GM18520 (cell line): Measurements from ENCODE around the gene PIP5KL1.
"Not testable (repeated sequence)": the region's sequence is repeated elsewhere in the genome, so short reads cannot be mapped to it uniquely, and the experiment has no call there.

Experiments used
- ATAC-seq: cut with Tn5 transposase; IDR thresholded peaks from one replicate; pipeline ENCODE4 v1.9.1; 2021; ENCODE audit not compliant: unreplicated experiment

PIP5KL1 gene

DNA sequence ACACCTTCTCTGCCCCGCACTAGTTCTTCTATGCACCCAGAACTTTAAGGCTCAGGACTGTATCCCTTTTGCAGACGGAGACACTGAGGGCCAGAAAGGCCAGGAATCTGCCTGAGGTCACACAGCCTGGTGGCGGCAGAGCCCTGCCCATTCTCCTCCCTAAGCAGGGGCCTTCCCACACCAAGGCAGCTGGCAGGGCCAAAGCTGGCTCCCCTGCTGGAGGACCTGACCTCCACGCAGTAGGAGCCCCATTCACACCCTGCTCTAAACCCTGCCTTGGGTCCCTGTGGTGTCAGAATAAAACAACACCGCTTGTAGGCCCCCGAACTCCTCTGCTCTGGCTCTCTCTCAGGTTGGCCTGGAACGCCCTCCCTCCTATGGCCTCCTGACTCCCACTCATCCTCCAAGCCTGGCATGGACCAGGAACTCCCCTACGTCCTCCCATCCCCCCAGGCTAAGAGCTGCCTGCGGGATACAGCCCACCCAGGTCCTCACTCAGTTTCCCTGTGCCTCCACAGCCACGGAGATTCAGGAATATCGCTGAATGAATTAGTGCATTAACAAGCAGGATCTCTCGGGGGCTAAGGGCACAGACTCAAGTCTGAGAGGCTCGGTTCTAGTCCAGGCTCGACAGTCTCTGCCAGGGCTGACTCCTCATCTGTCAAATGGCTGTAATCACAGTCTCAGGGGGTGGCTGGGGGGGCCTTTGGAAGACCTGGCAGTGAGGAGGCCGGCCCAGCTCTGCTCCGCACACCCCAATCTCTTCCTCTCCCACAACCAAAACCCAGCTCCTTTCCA is 34.0 kb downstream of the PIP5KL1 start:
- no peak for ATAC-seq

DNA sequence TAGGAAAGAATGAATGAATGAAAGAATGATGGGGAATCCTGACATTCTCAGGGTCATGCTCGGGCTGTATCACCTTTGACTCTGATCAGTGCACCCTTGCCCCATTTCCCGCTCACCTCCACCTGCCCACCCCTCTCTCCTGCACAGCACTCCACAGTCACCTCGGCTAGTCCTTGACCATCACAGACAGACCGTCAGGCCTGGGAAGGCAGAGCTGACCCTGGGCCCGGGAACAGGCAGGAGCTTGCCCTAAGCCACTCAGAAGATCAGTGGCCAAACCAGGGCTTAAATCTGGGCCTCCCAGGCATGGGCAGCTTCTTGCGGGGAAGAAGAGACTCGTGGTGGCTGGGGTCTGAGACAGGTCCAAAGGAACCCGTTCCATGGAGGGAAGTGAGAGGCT is 34.8 kb downstream of the PIP5KL1 start:
- no peak for ATAC-seq

DNA sequence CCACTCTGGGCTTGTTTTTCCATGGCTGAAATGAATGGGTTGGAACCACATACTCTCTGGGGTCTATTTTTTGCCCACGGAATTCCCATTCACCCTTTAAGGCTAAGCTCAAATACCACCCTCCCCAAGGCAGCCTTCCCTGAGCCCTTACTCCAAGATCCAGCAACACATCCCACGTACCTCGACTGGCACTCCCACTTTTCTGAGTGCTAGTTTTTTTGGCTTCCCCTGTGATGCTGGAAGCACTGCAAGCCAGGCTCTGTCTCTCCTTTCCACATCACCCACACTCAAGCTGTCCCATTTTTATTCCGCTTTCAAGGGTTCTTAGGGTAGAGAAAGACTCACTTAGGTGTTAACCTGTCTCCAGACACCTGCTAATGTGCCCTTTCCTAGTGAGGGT is 37.2 kb downstream of the PIP5KL1 start:
- ATAC-seq = no peak

DNA sequence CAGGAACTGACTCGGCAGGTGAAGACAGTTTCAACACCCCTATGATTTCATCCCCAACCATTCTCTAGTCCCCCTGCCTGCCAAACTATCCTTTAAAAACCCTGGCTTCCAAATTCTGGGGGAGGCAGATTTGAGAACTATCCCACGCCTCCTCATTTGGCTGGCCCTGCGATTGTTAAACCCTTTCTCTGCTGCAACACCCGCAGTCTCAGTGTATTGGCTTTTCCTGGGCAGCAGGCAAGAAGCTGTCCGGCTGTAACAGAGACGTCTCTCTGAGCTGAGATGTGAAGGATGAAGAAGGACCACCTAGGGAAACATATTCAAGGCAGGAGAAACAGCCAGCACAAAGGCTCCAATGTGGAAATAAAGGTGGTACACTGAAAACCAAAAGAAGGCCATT is 37.7 kb downstream of the PIP5KL1 start:
- no peak for ATAC-seq

DNA sequence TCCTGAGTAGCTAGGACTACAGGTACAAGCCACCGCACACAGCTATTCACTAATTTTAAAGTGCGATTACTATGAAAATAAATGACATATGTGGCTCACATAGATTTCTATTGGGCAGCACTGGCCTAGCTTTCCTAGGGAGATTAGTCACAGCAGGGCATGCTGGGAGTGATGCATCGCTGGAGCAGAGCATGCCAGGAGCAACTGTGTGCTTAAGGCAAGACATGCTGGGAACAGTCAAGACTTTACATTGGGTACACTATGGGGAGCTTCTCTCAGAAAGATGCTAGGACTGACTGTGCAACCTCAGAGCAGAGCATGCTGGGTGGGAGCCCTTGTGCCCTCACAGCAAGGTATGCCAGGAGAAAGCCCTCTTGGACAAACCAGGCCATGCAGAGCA is 40.5 kb downstream of the PIP5KL1 start:
- ATAC-seq = no peak

DNA sequence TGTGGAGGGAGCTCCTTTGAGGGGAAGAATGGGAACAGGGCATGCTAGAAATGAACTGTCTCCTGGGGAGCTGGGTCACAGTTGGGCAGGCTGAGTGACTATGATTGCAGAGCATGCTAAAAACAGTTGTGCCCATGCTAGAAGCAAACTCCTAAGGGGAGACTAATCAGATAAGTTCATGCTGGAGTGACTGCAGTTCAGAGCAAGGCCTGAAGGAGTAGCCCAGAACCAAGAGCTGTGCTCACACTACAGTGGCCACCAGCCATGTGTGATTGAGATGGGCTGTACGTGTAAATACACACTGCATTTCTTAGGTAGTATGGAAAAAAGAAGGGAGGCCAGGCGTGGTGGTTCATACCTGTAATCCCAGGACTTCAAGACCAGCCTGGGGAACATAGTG is 42.8 kb downstream of the PIP5KL1 start:
- ATAC-seq = no peak

DNA sequence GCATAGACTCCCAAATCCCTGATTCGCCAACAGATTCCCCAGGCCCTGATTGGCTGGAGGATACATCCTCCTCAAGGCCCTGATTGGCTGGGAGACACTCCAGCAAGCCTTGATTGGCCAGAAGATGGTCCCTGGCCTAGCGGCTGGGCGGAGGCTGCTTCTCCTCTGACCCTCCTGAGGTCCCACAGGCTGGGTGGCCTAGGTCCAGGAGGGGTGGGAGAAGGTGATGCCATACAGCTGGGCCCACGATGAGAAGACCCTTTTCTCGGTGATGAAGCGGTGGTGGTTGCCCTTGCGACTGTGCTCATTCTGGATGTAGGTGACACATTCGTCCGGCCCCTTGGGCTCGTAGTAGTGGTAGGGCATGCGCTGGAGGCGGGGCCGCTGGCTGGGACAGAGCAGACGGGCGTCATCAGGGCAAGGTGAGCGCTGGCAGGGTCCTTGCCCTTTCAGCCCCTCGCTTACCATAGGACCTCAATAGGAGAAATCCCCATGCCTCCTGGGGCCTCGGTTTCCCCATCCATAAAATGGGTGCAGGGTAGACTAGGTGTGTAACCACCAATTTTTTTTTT is 44.1 kb downstream of the PIP5KL1 start:
- no peak for ATAC-seq

DNA sequence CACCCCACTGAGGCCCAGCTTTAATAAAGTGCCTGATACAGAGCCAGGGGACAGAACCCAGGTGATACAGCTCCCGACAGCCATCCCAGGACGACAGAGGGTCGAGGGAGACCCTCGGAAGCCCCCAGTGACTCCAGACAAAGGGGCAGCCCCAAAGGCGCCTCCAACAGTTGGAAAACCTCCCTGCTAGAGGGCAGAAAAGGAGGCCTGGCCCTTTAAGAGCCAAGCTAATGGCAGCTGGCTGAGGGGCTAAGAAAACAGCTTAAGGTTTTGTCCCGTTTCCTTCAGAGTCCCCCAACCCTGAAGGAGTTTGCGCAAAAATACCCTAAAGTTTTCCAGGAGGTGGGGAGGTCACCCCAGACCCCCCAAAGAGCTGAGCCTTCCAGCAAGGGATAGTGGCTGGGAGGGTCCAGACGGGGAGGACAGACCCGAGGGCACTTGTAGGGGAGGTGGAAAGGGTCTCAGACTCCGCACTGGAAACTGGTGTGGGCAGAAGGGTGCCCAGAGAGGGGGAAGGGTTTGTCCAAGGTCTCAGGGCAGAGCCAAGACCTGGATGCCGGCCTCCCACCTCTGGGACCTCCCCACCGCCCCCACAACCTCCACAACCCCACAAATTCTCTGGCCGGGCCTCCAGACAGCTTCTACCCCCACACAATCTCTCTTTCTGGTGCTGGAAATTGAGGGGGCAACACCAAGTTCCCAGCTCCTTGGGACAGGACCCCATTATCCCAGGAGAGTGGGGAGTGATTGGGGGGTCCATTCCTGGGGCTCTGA is 44.9 kb downstream of the PIP5KL1 start:
- ATAC-seq = no peak

DNA sequence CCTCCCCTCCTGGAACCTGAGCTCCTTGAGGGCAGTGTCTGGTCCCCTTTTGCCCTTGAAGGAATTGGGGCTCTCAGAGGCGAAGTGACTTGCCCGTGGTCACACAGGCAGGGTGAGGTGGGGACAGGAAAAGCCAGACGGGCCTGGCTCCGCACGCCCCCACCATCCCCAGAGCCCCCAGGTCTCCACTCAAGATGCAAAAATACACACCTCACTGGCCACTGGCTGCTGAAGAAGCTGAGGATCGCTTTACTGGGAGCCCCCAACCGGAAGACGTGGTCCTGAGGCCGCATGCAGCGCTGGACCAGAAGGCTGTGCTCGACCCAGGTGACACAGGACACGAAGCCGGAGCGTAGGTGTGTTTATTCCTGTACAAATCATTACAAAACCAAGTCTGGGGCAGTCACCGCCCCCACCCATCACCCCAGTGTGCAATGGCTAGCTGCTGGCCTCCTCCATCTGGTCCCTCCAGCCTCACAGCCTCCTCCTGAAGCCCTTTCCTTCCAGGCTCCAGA is 45.5 kb downstream of the PIP5KL1 start:
- ATAC-seq = no peak

DNA sequence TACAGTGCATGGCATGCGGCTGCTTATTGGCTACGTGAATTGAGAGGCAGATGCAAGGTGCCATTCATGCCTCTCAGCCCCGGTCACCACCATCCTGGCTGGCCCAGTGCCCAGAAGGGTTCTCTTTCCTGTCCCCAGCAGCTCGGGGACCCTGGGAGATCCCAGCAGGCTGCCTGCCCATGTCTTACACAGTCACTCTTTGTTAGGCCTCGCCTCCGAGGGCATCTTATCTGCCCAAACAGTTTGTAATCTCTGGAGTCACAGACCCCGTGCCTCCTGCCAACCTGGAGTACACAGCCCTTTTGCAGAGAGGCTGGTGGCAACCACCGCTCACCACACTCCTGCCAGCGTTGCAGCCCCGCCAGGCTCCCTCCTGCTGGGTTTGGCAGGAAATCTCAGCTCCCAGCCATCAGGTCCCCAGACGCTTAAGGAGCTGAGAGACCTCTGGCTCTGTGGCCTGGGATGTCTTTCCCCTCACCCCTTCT is 46.1 kb downstream of the PIP5KL1 start:
- ATAC-seq = no peak

DNA sequence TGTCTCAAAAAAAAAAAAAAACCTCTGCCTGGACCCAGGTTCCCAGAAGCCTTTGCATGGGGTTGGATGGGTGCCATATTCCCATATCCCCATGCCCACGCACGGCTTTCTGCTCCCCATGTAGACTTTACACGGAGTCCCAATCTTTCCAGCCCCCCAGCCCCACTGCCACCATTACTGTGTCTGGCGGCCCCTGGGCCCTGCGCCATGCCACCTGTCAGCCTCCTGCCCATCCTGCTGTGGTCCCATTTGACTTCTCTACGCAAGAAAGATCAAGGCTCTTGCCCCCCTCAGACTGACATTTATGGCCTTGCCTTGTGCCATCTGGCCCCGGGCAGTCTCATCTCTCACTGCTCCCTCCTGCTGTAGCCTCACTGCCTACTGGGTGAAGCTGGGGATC is 46.6 kb downstream of the PIP5KL1 start:
- ATAC-seq = no peak

DNA sequence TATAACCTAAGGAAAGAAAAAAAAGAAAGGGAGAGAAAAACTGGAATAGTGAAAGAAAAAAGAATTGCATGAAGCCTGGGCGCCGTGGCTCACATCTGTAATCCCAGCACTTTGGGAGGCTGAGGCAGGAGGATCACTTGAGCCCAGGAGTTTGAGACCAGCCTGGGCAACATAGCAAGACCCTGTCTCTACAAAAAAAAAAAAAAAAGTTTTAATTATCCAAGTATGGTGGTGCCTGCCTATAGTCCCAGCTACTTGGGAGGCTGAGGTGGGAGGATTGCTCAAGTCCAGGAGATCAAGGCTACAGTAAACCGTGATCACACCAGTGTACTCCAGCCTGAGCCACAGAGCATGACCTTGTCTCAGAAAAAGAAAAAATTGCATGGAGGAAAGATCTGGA is 48.9 kb downstream of the PIP5KL1 start:
- ATAC-seq = not testable (repeated sequence)

DNA sequence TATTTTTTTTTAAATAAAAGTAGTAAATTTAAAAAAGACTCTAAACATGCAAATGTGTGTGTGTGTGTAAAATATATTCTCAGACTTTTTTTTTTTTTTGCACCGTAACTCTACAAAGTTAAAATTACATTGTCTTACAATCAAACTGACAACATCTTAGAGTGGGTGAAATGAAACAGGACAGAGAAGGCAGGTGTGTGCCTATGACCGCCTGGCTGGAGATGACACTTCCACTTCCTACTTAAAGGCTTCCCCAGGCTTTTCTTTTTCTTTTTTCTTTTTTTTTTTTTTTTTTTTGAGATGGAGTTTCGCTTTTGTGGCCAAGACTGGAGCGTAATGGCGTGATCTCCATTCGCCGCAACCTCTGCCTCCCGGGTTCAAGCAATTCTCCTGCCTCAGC is 50.4 kb downstream of the PIP5KL1 start:
- ATAC-seq = no peak

DNA sequence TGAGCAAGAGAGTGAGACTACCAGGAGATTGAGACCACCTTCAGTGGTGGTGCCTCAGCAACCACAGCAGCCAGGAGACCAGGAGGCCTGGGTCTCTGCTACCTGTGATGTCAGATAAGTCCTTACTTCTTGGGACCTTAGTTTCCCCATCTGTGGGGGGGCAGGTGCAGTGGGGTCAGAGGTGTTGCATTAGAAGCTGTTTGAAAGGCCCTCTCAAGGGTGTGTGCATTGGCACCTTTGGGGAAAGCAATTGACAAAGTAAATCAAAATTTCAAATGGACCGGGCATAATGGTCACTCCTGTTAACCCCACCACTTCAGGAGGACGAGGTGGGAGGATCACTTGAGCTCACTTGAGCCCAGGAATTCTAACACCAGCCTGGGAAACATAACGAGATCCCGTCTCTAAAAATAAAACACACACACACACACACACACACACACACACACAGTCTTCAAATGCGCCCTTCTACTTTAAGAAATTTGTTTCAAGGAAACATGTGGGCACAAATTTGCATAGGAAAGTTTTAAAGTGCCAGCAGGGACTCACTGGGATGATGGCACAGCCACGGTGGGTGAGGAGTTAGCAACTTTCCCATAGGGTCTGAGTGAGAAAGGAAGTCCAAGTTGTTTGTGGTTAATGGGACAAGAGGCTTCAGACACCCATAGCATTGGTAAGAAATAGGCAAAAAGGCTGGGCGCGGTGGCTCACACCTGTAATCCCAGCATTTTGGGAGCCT is 51.8 kb downstream of the PIP5KL1 start:
- no peak for ATAC-seq

DNA sequence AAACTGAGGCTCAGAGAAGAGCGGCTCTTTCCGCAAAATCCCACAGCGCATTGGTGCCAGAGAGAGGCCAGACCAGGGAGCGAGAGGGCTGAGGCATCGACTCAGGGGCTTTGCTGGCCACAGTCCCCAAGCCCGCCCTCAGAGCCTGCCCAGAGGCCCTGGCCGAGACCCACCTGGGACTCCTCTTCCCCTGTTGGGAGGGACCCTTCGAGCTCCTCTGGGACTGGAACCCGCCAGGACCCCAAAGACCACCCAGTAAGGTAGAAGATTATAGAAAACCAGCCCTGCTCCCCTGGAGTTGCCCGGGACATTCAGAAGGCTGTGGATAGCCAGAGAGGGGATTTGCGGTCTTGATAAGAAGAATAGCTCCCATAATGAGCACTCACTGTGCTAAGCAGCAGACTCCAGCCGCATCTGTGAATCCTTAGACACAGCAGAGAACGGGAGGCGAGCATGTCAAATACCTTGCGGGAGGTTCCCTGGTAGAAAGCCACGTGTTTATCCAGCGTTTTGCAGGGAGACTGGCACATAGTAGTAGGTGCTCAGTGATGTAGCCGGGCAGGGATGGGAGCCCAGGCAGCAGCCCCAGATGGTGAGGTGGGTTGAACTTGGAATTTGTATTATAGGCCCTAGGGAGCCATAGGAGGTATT is 52.5 kb downstream of the PIP5KL1 start:
- no peak for ATAC-seq

DNA sequence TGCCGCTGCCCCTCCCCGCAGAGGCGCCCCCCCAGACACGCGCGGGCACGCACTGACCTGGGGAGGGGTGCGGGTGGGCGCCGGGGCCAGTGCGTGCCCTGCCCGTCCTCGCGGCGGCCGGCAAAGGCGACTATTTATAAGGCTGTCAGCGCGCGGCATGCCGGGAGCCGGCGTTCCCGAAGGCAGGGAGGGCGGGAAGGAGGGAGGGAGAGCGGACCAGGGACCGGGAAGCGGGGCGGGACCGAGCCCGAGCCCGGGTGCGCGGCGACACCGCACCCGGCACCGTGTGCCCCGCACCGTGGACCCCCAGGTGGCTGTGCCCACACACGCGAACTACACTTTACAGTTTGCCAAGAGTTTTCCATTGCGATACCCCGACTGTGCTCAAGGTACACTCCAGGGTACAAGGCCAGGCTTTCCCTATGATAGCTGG is 53.0 kb downstream of the PIP5KL1 start, which contains the start of gene AK1:
Gene AK1, minus strand, starts transcription at position 110 of the 433 bp plus-strand sequence. CDS start 3,058 bp downstream, outside the sequence.
- no peak for ATAC-seq

DNA sequence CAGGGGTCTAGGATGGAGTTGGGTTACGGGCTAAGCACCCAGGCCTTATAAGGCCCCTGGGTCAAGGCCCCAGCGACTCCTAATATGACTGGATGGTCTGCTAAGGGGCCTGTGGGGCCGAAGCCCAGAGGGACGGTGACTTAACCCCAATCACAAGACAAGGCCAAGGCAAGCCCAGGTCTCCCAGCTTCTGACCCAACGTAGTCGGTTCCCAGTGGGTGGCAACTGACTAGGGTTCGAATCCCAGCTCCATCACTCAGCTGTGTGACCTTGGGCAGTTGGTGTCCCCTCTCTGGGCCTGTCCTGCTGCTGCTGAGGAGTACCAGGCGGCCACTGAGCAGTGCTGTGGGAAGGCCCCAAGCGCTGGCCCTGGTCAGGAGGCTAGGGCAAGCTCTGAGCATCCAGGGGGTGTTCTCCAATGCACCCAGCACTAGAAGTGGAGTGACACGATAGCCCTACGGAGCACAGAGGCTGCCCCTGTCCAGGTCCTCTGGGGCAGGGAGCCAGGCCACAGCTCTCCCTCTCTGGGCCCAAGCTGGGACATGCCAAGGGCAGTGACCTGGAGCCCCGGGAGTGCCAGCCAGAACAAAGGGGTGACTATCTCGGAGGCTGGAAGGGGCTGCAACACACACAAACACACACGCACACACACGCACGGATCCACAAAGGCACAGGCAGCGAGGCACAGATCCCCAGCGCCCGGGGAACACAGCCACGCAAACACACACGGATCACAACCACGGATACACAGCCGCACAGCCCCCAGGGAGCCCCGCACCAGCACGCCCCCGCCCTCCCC is 53.6 kb downstream of the PIP5KL1 start:
- no peak for ATAC-seq

DNA sequence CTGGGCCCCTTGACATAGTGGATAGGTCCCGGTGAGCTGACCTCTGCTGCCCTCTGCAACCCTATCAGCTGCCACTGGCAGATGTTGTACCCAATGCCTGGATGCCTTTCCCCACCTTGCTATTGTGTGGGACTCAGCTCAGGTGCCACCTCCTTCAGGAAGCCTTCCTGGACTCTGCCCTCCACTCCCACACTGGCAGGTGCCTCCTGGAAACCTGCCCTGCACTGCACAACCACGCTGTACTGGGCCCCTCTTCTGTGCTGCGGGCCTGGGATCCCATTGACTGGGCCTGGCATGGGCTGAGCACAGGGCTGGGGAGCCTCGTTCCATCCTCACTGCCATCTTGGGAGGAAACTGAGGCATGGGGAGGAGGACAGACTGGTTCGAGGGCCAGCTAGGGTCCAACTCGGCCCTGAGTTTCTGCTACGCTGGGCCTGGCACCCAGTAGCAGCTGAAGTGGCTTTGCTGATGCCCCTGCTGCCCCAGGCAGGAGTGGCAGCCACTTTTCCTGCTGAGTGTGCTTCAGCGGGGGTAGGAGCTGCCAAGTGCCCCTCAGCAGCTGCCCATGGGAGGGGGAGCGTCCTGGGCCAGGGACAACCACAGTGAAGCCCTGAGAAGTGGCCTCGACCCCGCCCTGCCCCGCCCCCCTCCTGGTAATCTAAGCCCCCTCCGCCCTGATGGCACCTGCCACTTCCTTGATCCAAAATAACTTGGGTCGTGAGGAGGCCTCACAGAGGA is 54.4 kb downstream of the PIP5KL1 start:
- ATAC-seq = no peak
